ENCODE data around the gene FALEC. TPM values are rescaled to one million over a fixed set of nuclear protein-coding genes. Genes with fewer than 3 reads are reported as not detected.

Gene FALEC
- total and polyA plus RNA-seq, 2 experiments from 2014 or later, result 1.7 TPM; not detected in 1

DNA sequence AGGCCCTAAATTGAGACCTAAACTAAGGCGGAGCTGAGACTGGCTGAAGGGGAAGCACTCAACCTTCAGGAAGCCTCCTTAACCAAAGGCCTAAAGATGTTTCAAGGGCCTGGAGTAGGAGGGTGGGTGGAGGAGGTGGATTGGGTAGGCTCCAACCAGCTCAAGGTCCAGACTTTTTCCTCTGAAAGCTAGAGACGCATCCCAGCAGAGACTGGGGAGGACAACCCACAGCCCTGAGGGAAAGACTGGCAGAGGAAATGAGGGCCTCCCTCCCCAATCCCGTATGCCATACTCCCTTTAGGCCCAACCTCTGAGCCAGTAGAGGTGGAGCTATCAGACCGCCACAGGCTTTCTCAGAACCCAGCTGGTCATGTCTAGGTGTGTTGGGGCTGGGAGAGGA is 6.6 kb upstream of the FALEC start:
- Histone ChIP-seq H3K4me3 (no peak overlapping the region), H3F3A (replicated peaks; ENCODE audit: low read depth) (no peaks in the 10 kb centered on the region; the same call in 1 of the 2 replicates), H3K27me3 (ENCODE audit: insufficient read depth) (no peaks in the 10 kb centered on the region), H3K9me2 (ENCODE audit: insufficient read depth) (no peaks in the 10 kb centered on the region), H3K4me1 (ENCODE audit: insufficient read depth) (no peaks in the 10 kb centered on the region), H3K79me2 (replicated peaks; ENCODE audit: insufficient read depth) (no peaks in the 10 kb centered on the region), H3K36me3 (ENCODE audit: insufficient read depth) (0 out of 2 replicates have a peak, but pooled peaks cover 13% of the 10 kb centered on the region), H2AFZ (no peak overlapping the region), H3K27ac (ENCODE audit: low read depth) (no peak overlapping the region), H4K20me1 (replicated peaks; ENCODE audit: insufficient read depth) (no peaks in the 10 kb centered on the region), H3K4me2 (no peak overlapping the region)
- H3K9me3 Mint-ChIP-seq, result no peaks in the 10 kb centered on the region; the same call in 2 of the 3 replicates
- no peak overlapping the region for H3K27ac Mint-ChIP-seq
- TF ChIP-seq, protein P1, sequence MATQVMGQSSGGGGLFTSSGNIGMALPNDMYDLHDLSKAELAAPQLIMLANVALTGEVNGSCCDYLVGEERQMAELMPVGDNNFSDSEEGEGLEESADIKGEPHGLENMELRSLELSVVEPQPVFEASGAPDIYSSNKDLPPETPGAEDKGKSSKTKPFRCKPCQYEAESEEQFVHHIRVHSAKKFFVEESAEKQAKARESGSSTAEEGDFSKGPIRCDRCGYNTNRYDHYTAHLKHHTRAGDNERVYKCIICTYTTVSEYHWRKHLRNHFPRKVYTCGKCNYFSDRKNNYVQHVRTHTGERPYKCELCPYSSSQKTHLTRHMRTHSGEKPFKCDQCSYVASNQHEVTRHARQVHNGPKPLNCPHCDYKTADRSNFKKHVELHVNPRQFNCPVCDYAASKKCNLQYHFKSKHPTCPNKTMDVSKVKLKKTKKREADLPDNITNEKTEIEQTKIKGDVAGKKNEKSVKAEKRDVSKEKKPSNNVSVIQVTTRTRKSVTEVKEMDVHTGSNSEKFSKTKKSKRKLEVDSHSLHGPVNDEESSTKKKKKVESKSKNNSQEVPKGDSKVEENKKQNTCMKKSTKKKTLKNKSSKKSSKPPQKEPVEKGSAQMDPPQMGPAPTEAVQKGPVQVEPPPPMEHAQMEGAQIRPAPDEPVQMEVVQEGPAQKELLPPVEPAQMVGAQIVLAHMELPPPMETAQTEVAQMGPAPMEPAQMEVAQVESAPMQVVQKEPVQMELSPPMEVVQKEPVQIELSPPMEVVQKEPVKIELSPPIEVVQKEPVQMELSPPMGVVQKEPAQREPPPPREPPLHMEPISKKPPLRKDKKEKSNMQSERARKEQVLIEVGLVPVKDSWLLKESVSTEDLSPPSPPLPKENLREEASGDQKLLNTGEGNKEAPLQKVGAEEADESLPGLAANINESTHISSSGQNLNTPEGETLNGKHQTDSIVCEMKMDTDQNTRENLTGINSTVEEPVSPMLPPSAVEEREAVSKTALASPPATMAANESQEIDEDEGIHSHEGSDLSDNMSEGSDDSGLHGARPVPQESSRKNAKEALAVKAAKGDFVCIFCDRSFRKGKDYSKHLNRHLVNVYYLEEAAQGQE (IDR thresholded peaks at IDR 0.05; ENCODE audit: unreplicated experiment), result no peak
- TF ChIP-seq ZNF462 (CRISPR knock-in tag; IDR thresholded peaks at IDR 0.05), result no peak
- TF ChIP-seq NANOG (IDR thresholded peaks at IDR 0.05; ENCODE audit: borderline replicate concordance), result no peak
- TF ChIP-seq CREB1 (CRISPR knock-in tag; IDR thresholded peaks at IDR 0.05; ENCODE audit: low read depth), result no peak
- TF ChIP-seq, protein P2, sequence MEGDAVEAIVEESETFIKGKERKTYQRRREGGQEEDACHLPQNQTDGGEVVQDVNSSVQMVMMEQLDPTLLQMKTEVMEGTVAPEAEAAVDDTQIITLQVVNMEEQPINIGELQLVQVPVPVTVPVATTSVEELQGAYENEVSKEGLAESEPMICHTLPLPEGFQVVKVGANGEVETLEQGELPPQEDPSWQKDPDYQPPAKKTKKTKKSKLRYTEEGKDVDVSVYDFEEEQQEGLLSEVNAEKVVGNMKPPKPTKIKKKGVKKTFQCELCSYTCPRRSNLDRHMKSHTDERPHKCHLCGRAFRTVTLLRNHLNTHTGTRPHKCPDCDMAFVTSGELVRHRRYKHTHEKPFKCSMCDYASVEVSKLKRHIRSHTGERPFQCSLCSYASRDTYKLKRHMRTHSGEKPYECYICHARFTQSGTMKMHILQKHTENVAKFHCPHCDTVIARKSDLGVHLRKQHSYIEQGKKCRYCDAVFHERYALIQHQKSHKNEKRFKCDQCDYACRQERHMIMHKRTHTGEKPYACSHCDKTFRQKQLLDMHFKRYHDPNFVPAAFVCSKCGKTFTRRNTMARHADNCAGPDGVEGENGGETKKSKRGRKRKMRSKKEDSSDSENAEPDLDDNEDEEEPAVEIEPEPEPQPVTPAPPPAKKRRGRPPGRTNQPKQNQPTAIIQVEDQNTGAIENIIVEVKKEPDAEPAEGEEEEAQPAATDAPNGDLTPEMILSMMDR (conservative IDR thresholded peaks at IDR 0.05; ENCODE audit: low read depth in 2 of 2), result no peak
- TF ChIP-seq EZH2 (IDR thresholded peaks at IDR 0.05; ENCODE audit: low read depth, unreplicated experiment), result no peak
- TF ChIP-seq, protein P3, sequence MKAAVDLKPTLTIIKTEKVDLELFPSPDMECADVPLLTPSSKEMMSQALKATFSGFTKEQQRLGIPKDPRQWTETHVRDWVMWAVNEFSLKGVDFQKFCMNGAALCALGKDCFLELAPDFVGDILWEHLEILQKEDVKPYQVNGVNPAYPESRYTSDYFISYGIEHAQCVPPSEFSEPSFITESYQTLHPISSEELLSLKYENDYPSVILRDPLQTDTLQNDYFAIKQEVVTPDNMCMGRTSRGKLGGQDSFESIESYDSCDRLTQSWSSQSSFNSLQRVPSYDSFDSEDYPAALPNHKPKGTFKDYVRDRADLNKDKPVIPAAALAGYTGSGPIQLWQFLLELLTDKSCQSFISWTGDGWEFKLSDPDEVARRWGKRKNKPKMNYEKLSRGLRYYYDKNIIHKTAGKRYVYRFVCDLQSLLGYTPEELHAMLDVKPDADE (IDR thresholded peaks at IDR 0.05), result no peak
- TF ChIP-seq EZH2phosphoT487 (IDR thresholded peaks at IDR 0.05; ENCODE audit: unreplicated experiment), result no peak
- TF ChIP-seq JUNB (IDR thresholded peaks at IDR 0.05; ENCODE audit: unreplicated experiment), result no peak
- no peak overlapping the region for H3K4me3 Mint-ChIP-seq
- no peak for DNase-seq (ENCODE audit: low spot score)
- no peak for ATAC-seq
- H3K36me3 Mint-ChIP-seq (ENCODE audit: low read depth), result peaks cover 37% of the 10 kb centered on the region
- peaks cover 4% of the 10 kb centered on the region for H3K4me1 Mint-ChIP-seq
- peaks cover 28% of the 10 kb centered on the region for H3K27me3 Mint-ChIP-seq (ENCODE audit: insufficient read depth, low read depth, poor library complexity)

Data from GM23338 (cell line).